ENCODE measurements around the gene HPX. TPM values are rescaled to one million over a fixed set of nuclear protein-coding genes. Genes with fewer than 3 reads are reported as not detected.

Gene HPX
- total and polyA plus RNA-seq, 4 donors: 2,251 to 9,224 (median 5,760) TPM

DNA sequence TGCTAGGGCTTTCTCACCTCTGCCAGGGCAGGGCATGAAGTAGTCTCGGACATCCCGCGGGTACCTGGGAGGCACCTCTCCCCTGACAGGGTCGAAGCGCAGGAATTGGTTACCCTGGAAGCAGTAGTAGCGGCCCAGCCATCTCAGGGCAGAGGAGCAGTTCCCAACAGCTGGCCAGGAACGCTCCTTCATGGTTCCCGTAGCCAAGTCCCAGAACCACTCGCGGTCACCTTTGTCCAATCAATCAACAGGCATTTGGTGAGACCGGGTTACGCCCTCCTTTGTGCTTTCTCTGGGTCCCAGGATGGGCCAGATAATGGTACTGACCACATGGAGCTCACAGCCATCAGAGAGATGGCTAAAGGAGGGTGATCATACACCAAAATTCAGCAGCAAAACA, 3.4 kb downstream of the HPX start:
- TF ChIP-seq HNF4G (IDR thresholded peaks at IDR 0.05) (no peak), RAD21 (IDR thresholded peaks at IDR 0.05) (peak in 1 of 2 donors; percentile 15), TAF1 (conservative IDR thresholded peaks at IDR 0.05) (peak; percentile 9), YY1 (IDR thresholded peaks at IDR 0.05) (peak; percentile 40), SP1 (IDR thresholded peaks at IDR 0.05) (no peak), JUND (IDR thresholded peaks at IDR 0.05) (no peak), HNF4A (conservative IDR thresholded peaks at IDR 0.05) (peak in 1 of 2 donors; percentile 32), RXRA (IDR thresholded peaks at IDR 0.05) (peak in 1 of 2 donors; percentile 46), EGR1 (IDR thresholded peaks at IDR 0.05; ENCODE audit: low read depth in 2 of 2) (no peak), NR2F2 (IDR thresholded peaks at IDR 0.05) (no peak), FOXA2 (IDR thresholded peaks at IDR 0.05) (no peak), FOXA1 (IDR thresholded peaks at IDR 0.05) (no peak), GABPA (IDR thresholded peaks at IDR 0.05 in 1 of 2, conservative IDR thresholded peaks at IDR 0.05 in 1 of 2) (peak in 1 of 2 donors; percentile 37)
- TF ChIP-seq, protein P1, sequence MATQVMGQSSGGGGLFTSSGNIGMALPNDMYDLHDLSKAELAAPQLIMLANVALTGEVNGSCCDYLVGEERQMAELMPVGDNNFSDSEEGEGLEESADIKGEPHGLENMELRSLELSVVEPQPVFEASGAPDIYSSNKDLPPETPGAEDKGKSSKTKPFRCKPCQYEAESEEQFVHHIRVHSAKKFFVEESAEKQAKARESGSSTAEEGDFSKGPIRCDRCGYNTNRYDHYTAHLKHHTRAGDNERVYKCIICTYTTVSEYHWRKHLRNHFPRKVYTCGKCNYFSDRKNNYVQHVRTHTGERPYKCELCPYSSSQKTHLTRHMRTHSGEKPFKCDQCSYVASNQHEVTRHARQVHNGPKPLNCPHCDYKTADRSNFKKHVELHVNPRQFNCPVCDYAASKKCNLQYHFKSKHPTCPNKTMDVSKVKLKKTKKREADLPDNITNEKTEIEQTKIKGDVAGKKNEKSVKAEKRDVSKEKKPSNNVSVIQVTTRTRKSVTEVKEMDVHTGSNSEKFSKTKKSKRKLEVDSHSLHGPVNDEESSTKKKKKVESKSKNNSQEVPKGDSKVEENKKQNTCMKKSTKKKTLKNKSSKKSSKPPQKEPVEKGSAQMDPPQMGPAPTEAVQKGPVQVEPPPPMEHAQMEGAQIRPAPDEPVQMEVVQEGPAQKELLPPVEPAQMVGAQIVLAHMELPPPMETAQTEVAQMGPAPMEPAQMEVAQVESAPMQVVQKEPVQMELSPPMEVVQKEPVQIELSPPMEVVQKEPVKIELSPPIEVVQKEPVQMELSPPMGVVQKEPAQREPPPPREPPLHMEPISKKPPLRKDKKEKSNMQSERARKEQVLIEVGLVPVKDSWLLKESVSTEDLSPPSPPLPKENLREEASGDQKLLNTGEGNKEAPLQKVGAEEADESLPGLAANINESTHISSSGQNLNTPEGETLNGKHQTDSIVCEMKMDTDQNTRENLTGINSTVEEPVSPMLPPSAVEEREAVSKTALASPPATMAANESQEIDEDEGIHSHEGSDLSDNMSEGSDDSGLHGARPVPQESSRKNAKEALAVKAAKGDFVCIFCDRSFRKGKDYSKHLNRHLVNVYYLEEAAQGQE (IDR thresholded peaks at IDR 0.05): no peak
- TF ChIP-seq, protein P2, sequence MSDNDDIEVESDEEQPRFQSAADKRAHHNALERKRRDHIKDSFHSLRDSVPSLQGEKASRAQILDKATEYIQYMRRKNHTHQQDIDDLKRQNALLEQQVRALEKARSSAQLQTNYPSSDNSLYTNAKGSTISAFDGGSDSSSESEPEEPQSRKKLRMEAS (IDR thresholded peaks at IDR 0.05): peak; percentile 55
- TF ChIP-seq, protein P3, sequence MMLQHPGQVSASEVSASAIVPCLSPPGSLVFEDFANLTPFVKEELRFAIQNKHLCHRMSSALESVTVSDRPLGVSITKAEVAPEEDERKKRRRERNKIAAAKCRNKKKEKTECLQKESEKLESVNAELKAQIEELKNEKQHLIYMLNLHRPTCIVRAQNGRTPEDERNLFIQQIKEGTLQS (IDR thresholded peaks at IDR 0.05): no peak
- TF ChIP-seq, protein P4, sequence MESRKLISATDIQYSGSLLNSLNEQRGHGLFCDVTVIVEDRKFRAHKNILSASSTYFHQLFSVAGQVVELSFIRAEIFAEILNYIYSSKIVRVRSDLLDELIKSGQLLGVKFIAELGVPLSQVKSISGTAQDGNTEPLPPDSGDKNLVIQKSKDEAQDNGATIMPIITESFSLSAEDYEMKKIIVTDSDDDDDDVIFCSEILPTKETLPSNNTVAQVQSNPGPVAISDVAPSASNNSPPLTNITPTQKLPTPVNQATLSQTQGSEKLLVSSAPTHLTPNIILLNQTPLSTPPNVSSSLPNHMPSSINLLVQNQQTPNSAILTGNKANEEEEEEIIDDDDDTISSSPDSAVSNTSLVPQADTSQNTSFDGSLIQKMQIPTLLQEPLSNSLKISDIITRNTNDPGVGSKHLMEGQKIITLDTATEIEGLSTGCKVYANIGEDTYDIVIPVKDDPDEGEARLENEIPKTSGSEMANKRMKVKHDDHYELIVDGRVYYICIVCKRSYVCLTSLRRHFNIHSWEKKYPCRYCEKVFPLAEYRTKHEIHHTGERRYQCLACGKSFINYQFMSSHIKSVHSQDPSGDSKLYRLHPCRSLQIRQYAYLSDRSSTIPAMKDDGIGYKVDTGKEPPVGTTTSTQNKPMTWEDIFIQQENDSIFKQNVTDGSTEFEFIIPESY (IDR thresholded peaks at IDR 0.05): no peak
- TF ChIP-seq, protein P5, sequence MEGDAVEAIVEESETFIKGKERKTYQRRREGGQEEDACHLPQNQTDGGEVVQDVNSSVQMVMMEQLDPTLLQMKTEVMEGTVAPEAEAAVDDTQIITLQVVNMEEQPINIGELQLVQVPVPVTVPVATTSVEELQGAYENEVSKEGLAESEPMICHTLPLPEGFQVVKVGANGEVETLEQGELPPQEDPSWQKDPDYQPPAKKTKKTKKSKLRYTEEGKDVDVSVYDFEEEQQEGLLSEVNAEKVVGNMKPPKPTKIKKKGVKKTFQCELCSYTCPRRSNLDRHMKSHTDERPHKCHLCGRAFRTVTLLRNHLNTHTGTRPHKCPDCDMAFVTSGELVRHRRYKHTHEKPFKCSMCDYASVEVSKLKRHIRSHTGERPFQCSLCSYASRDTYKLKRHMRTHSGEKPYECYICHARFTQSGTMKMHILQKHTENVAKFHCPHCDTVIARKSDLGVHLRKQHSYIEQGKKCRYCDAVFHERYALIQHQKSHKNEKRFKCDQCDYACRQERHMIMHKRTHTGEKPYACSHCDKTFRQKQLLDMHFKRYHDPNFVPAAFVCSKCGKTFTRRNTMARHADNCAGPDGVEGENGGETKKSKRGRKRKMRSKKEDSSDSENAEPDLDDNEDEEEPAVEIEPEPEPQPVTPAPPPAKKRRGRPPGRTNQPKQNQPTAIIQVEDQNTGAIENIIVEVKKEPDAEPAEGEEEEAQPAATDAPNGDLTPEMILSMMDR (IDR thresholded peaks at IDR 0.05; ENCODE audit: low read depth, low read length, missing input control): no peak
- peaks cover 0 to 40% (median 23%) of the 10 kb centered on the region in 4 donors for H3K4me1 ChIP-seq (ENCODE audit: control insufficient read depth in 4 of 4, insufficient read depth in 4 of 4, low read length in 3 of 4)
- H3K36me3 ChIP-seq (ENCODE audit: control insufficient read depth in 4 of 4, insufficient read depth in 3 of 4, low read depth in 1 of 4, low read length in 3 of 4): peaks cover 3 to 32% (median 21%) of the 10 kb centered on the region in 4 donors
- WGBS: 48% methylated on average over 12 of the region's 12 CpGs
- H3K9ac ChIP-seq (ENCODE audit: low read depth in 1 of 2, low read length in 2 of 2): no peak overlapping the region
- H3K9me3 ChIP-seq (ENCODE audit: control insufficient read depth in 4 of 4, low read length in 3 of 4): no peaks in the 10 kb centered on the region
- H3K27ac ChIP-seq (ENCODE audit: low read depth in 1 of 2, low read length in 2 of 2): peak overlapping the region in 1 of 2 donors; percentile 10
- peak overlapping the region; percentile 66 to 98 (median 97) for H3K4me3 ChIP-seq (ENCODE audit: low read depth in 1 of 3, low read length in 3 of 3)
- H3K27me3 ChIP-seq (ENCODE audit: control insufficient read depth in 4 of 4, insufficient read depth in 4 of 4, low read length in 3 of 4): no peaks in the 10 kb centered on the region
- DNase-seq (ENCODE audit: low spot score): no peak

Measured in liver (tissue), 9 donors.